ENCODE data around the gene MGAT3. TPM values are rescaled to one million over a fixed set of nuclear protein-coding genes. Genes with fewer than 3 reads are reported as not detected.

MGAT3 gene
- polyA plus RNA-seq, 3 donors: 0.03 TPM; not detected in 2

- H3K4me3 ChIP-seq (replicated peaks in 1 of 3; ENCODE audit: low read depth in 2 of 3, low read length in 3 of 3): no peak overlapping the region
- H3K4me2 ChIP-seq (replicated peaks; ENCODE audit: extremely low read depth, low read length, poor library complexity, severe bottlenecking): no peak overlapping the region
- Mint-ChIP-seq H3K9me3 (no peaks in the 10 kb centered on the region), H3K4me1 (peaks cover 19% of the 10 kb centered on the region), H3K36me3 (peaks cover 62 to 88% of the 10 kb centered on the region in 2 donors), H3K27ac (peak overlapping the region in 6 of 7 donors; percentile 43 to 85 (median 82)), H3K27me3 (ENCODE audit: low read depth in 3 of 3) (peaks cover 0 to 8% (median 0%) of the 10 kb centered on the region in 3 donors), H3K4me3 (no peak overlapping the region)
- H3K9ac ChIP-seq (ENCODE audit: insufficient read depth, low read length, poor library complexity, severe bottlenecking): peak overlapping the region; percentile 27
- H3K9me3 ChIP-seq (replicated peaks in 1 of 2; ENCODE audit: control insufficient read depth in 1 of 2, insufficient read depth in 1 of 2, low read length in 2 of 2): no peaks in the 10 kb centered on the region
- H3K4me1 ChIP-seq (ENCODE audit: control insufficient read depth in 1 of 2, insufficient read depth in 2 of 2, low read length in 2 of 2): peaks cover 11 to 17% of the 10 kb centered on the region in 2 donors
- 77% methylated on average over 9 of the region's 11 CpGs for WGBS (ENCODE audit: insufficient coverage)
- no peak for DNase-seq
- peak overlapping the region; percentile 12 to 58 for H3K27ac ChIP-seq (ENCODE audit: low read depth in 1 of 2, low read length in 2 of 2)
- peaks cover 73 to 85% of the 10 kb centered on the region in 2 donors for H3K36me3 ChIP-seq (replicated peaks in 1 of 2; ENCODE audit: control insufficient read depth in 1 of 2, insufficient read depth in 2 of 2, low read length in 2 of 2)
- intact Hi-C loops (cut with micrococcal nuclease): no loop called here
- no peaks in the 10 kb centered on the region for H3K27me3 ChIP-seq (ENCODE audit: control insufficient read depth in 2 of 2, insufficient read depth in 2 of 2, low read length in 2 of 2)
- TF ChIP-seq, protein P1, sequence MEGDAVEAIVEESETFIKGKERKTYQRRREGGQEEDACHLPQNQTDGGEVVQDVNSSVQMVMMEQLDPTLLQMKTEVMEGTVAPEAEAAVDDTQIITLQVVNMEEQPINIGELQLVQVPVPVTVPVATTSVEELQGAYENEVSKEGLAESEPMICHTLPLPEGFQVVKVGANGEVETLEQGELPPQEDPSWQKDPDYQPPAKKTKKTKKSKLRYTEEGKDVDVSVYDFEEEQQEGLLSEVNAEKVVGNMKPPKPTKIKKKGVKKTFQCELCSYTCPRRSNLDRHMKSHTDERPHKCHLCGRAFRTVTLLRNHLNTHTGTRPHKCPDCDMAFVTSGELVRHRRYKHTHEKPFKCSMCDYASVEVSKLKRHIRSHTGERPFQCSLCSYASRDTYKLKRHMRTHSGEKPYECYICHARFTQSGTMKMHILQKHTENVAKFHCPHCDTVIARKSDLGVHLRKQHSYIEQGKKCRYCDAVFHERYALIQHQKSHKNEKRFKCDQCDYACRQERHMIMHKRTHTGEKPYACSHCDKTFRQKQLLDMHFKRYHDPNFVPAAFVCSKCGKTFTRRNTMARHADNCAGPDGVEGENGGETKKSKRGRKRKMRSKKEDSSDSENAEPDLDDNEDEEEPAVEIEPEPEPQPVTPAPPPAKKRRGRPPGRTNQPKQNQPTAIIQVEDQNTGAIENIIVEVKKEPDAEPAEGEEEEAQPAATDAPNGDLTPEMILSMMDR (IDR thresholded peaks at IDR 0.05): no peak
- H2AFZ ChIP-seq (ENCODE audit: insufficient read depth, low read depth, low read length, poor library complexity, severe bottlenecking): no peak overlapping the region
- no peaks in the 10 kb centered on the region for H4K20me1 ChIP-seq (ENCODE audit: insufficient read depth, low read length)
- no peaks in the 10 kb centered on the region for H3K79me2 ChIP-seq (ENCODE audit: insufficient read depth, low read length)
These were observed 25.5 kb upstream of the MGAT3 start for GRCh38 chr22:39431216-39431801.

DNA sequence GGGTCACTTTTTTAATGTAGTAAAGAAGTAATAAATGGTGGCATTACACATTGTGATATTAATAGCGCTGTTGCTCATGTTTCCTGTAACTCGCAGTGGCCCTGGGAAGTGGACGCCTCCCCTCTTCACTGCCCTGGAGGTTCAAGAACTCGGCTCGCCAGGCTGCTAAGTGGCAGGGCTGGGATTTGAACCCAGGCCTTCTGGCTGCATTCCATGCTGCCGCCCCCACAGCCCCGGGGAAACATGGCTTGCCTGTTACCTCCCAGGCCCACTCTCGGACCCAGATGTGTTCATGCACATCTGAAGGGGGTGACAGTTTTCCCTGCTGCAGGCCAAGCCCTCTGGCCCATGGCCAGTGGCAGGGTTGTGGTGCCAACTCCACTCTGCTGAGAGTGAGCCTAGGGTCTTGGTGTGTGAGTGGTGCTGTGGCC, 25.0 kb upstream of the MGAT3 start:
- Histone ChIP-seq H3K9me3 (replicated peaks in 1 of 2; ENCODE audit: control insufficient read depth in 1 of 2, insufficient read depth in 1 of 2, low read length in 2 of 2) (no peaks in the 10 kb centered on the region), H3K79me2 (ENCODE audit: insufficient read depth, low read length) (no peaks in the 10 kb centered on the region), H3K9ac (ENCODE audit: insufficient read depth, low read length, poor library complexity, severe bottlenecking) (no peak overlapping the region), H3K27ac (ENCODE audit: low read depth in 1 of 2, low read length in 2 of 2) (peak overlapping the region in 1 of 2 donors; percentile 58), H3K4me3 (replicated peaks in 1 of 3; ENCODE audit: low read depth in 2 of 3, low read length in 3 of 3) (no peak overlapping the region), H4K20me1 (ENCODE audit: insufficient read depth, low read length) (no peaks in the 10 kb centered on the region), H3K27me3 (ENCODE audit: control insufficient read depth in 2 of 2, insufficient read depth in 2 of 2, low read length in 2 of 2) (no peaks in the 10 kb centered on the region), H3K4me2 (replicated peaks; ENCODE audit: extremely low read depth, low read length, poor library complexity, severe bottlenecking) (no peak overlapping the region), H3K36me3 (replicated peaks in 1 of 2; ENCODE audit: control insufficient read depth in 1 of 2, insufficient read depth in 2 of 2, low read length in 2 of 2) (peaks cover 67 to 79% of the 10 kb centered on the region in 2 donors), H3K4me1 (ENCODE audit: control insufficient read depth in 1 of 2, insufficient read depth in 2 of 2, low read length in 2 of 2) (peaks cover 11 to 17% of the 10 kb centered on the region in 2 donors), H2AFZ (ENCODE audit: insufficient read depth, low read depth, low read length, poor library complexity, severe bottlenecking) (no peak overlapping the region)
- DNase-seq: no peak
- Mint-ChIP-seq H3K4me3 (no peak overlapping the region), H3K27ac (peak overlapping the region in 6 of 7 donors; percentile 43 to 85 (median 77)), H3K4me1 (peaks cover 24% of the 10 kb centered on the region), H3K36me3 (peaks cover 57 to 83% of the 10 kb centered on the region in 2 donors), H3K9me3 (no peaks in the 10 kb centered on the region), H3K27me3 (ENCODE audit: low read depth in 3 of 3) (peaks cover 0 to 8% (median 0%) of the 10 kb centered on the region in 3 donors)
- TF ChIP-seq, protein P1 (IDR thresholded peaks at IDR 0.05): no peak
- intact Hi-C loops (cut with micrococcal nuclease): no loop called here
- WGBS (ENCODE audit: insufficient coverage): 46% methylated on average over 7 of the region's 8 CpGs
